GM18499 (cell line): Measurements from ENCODE around the gene SPATA6L.
"Not testable (repeated sequence)": the region's sequence is repeated elsewhere in the genome, so short reads cannot be mapped to it uniquely, and the experiment has no call there.

Source experiments
- ATAC-seq: cut with Tn5 transposase; IDR thresholded peaks from one replicate; pipeline ENCODE4 v1.9.1; 2021; ENCODE audit warnings: moderate number of reproducible peaks; ENCODE audit not compliant: insufficient read depth, unreplicated experiment

Gene SPATA6L

DNA sequence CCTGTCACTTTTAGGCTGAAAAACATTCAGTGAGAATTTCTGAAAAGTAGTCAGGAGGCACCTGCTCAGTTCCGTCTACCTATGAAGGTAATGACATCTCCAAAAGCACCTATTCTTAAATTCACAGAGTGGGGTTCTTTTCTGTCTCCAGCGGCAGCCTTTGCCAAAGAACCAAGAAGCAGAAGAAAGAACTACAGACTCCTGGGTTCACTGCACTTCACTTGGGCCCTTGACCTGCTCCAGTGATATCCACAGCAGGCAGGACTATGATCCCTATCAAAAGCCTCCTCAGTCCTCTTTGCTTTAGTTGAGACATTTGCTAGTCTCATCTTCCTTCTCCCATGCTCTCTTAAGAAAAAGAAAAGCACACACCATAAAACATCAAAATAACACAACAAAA, 23.9 kb downstream of the SPATA6L start:
- no peak for ATAC-seq

DNA sequence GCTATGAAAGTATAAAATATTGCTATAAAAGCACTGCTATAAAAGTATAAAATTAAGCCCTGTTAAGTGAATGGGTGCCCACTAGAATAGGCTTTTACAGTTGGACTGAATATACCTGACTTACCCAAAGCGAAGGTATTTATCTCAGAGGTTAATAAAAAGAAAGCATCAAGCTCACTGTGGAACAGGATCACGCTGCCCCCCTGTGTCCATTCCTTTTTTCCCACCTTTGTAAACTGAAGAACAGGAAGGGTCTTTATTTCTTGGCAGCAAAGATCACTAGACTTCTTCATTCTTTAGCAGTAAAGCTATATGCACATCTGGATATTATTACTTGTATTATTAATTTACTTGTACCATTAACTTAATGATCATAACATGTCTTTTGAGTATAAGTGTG, 26.3 kb downstream of the SPATA6L start:
- ATAC-seq: no peak

DNA sequence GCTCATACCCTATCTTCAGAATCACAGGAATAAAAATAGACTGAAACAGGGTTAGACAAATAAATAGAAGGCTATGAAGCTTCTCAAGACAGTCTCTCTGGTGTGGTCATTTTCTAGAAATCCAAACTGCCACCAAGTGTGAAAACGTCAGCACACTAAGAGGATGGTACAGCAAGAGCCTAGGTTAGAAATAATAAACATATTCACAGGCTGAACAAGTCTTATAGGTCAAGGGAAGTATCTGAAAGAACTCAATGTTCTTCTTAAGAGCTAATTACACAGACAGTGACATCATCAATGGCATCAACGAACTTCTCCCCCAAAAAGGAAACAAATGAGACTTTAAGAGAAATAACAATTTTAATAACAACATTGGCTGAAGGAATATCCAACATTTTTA, 26.9 kb downstream of the SPATA6L start:
- ATAC-seq: no peak

DNA sequence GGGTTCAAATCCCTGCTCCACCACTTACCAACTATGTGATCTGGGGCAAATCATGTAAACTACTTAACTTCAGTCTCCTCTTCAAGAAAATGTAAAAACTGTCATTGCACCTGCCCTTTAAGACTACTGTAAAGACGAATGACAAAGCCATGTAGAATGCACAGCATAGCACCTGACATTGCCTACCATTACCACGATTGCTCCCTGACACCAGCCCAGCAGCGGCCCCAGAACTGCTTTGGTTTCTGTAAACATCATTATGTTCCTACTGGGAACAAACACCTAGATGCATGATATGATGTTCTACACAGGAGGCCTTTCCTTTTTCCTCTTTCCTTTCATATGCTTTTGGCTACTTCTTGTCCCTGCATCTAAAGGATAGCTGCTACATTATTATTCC, 27.3 kb downstream of the SPATA6L start:
- ATAC-seq: no peak

DNA sequence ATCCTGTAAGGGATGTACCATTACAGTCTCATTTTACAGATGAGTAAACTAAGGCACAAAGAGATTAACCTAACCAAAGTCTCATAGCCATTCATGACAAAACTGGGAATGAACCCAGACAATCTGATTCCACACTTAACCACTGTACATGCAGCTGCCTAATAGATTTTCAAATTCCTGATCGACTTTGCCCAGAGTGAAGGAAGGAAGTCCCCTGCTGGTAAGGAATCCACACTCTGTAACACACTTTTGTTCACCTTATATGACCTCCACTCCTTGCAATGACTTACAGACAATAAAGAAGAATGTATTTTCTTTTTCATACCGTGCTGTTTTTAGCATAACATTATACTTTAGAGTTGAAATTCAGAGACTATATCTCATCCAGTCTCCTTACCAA, 35.4 kb downstream of the SPATA6L start:
- no peak for ATAC-seq

DNA sequence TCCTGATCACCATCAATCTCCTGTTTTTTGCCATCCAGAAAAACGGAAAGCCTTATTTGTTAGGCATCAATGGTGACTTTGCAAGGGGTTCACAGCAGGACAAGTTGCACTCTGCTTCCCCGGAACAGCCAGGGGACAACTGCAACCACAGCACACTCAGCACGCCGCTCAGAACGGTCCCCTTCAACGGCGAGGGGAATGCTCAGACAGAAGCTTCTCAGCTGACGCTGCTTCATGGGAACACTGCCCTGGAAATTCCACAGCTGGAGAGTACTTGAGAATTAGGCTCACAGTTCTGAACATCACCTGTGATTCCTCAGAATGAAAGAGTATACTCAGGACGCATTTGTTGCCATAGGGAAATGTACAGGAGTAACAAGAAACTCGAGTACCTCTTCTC, 44.3 kb downstream of the SPATA6L start:
- ATAC-seq: no peak

DNA sequence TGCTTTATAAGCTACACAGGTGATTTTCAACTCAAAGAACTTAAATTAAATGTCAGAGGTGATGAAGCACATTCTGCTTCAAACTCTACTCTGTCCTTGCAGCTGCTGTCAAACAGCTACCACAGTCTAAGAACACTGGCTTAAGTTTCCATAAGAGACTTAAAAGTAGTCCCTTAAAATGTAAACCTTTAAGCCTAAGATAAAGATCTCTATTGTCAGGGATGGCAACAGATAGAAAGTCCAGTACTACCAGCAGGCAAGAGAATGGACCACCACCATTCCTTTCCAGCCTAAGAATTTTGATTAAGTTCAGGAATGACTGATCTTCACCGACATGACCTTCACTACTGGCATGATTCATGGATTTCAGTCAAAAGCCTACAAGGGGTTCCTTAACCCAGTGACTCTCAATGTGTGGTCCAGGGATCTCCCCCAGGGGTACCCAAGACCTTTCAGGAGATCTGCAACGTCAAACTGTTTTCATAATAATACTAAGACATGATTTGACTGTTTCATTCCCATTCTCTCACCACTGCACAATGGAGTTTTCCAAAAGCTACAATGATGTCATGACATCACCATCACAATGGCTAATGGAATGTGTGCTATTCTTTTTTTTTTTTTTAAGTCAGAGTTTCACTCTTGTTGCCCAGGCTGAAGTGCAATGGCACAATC, 45.3 kb downstream of the SPATA6L start:
- ATAC-seq: no peak

DNA sequence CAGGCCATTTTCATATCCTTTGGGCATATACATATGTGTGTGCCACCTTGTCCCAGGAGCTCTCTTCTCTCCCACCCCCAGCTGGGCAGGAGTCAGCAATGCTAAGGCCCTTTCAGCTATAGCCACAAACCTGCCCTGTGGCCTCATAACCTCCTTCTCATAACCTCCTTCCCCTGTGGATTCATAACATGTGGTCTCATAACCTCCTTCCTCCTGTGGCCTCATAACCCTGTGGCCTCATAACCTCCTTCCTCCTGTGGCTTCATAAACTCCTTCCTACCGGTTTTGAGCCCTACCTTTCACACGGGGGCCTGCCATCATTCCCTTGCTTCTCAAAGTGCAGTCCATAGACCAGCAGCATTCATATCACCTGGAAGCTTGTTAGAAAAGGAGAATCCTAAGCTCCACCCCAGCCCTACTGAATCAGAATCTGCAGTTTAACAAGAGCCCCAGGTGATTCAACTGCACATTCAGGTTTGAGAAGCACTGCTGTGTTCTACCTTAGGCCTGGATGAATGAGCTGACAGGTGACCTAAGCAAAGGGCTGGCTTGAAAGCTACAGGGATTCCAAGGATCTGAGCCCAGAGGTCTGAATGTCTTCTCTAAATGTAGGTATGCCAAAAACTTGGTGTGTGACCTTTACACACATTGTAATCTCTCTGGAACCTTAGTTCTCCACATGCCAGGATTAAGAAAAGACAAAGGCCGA, 46.1 kb downstream of the SPATA6L start:
- ATAC-seq: no peak

DNA sequence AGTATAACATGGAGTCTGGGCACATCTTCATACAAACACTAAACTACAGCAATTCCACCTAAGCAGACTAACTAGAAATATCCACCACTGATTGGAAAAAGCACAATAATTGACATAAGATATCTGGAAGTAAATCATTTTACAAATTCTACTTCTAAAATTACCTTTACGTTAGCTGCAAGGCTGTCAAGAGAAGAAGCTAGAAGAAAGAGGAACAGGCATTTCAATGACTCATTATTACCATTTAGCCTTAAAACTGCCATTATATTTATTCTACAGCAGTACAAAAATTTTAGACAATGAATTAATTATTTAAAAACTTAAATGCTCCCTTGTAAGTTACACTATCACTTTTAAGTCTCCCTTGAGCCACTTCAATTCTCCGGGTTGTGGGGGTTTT, 47.6 kb downstream of the SPATA6L start:
- no peak for ATAC-seq

DNA sequence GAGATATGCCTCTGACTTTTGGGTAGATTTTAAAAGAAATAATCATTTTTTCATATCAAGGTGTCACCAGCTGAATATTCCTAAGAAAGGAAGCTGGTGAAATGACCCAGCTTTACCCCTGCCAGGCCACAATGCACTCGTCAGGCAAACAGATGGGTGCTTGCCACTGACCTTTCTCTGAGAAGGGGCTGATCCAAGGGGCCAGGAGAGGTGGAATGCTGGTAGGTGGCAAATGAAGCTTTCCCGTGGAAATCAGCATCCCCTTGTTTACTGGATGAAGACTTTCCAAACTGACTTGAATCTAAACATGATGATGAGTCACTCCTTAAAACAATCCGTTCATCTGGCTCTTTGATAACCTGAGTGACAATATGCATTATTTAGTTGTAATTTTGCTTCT, 48.5 kb downstream of the SPATA6L start:
- no peak for ATAC-seq

DNA sequence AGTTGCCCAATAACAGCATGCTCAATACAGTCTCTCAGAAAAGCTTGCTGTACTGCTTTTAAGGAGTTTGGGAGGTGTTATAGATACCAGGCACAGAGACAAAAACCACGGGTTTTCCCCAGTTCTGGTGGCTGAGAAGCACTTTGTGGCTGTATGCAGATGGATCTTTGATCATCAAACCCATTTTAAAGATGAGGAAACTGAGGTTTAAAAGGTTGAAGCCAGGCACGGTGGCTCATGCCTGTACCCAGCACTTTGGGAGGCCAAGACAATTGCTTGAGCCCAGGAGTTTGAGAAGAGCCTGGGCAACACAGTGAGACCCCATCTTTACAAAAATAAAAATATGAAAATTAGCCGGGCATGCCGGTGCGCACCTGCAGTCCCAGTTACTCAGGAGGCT, 50.5 kb downstream of the SPATA6L start:
- no peak for ATAC-seq

DNA sequence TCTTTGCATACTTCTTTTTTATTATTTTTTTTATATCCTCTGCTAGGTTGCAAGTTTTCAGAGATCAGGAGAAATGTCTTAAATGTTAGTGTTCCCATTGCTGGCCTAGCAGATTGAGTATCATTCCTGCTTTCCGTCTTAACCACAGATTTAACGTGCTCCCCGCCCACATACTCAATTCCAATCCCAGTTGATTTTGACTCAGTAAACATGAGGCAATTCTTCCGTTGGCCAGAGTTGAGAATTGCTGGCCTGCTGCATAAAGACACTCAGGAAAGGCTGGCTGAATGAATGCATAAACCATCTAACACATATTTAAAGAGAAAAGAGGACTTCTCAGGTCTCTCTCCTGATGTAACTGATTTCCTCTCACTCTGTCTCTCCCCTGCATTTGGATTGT, 51.0 kb downstream of the SPATA6L start:
- ATAC-seq: no peak

DNA sequence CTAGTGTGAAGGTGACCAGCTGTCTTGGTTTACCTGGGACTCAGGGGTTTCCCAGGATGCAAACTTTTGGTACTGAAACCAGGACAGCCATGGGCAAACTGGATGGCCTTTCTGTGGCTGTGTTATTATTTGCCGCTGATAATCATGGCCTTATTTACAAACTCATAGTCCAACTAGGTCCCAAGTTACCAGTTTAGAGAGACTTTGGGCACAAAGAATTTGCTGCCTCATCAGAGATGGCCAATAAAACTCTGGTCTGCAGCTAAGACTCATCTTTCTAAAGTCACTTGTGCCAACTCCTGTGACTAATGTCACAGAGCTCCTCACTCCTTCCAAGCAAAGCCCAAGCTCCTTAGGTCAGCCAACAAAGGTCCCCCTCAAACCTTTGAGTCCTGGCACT, 51.7 kb downstream of the SPATA6L start:
- no peak for ATAC-seq

DNA sequence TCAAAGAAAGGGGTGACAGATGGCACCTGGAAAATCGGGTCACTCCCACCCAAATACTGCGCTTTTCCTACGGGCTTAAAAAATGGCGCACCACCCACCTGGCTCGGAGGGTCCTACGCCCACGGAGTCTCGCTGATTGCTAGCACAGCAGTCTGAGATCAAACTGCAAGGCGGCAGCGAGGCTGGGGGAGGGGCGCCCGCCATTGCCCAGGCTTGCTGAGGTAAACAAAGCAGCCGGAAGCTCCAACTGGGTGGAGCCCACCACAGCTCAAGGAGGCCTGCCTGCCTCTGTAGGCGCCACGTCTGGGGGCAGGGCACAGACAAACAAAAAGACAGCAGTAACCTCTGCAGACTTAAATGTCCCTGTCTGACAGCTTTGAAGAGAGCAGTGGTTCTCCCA, 60.2 kb downstream of the SPATA6L start:
- not testable (repeated sequence) for ATAC-seq

DNA sequence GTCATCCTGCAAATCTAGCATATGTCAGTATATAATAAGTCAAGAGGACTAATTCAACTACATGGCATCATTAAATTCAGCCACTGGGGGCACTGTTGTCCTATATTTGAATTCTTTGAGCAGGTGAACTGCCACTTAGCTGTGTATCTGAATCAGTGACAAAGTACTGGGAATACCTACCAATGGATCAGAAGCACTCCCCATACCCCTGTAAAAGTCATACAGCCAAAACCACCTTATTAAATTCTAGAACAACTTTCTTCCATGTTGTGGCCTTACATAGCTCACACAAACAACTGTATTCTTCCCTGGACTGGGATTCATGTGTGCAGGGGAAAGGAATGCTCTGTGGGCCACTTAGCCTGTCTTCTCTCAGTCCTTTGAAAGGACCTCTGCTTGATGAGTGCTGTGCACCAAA, 61.6 kb downstream of the SPATA6L start:
- ATAC-seq: no peak

DNA sequence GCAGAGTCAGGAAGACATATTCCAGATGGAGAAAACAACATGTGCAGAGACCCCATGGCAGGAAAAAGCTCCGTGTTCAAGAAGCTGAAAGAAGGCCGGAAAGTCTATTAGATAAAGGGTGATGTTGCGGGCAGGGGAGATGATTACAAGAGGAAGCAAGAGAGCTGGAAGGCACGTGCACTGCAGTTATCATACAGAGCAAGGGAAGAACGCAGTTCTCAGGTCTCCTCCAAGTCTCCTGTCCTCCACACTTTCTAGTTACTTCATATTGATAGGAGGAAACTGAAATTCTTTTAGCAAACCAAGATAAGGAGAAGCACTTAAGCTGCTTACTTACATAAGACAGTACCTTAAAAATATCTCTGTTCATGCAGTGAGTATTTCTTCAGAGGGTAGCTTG, 62.5 kb downstream of the SPATA6L start:
- ATAC-seq: no peak

DNA sequence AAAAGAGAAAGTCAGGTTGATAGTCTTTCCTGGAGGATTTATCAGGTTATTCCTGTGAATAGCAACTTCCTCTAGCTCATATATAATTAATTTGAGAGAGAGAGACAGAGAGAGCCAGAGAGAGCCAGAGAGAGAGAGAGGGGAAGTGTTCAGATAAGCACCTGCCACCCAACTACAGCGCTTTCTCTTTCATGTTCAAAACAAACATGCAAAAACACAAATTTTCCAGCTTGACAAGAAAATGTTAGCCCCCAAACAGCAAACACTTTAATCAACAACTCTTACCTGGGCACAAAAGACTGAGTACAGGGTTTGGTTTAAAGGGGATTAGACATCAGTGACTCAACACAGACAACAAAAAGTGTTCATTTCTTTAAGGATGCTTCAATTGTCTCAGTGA, 65.9 kb downstream of the SPATA6L start:
- ATAC-seq: no peak

DNA sequence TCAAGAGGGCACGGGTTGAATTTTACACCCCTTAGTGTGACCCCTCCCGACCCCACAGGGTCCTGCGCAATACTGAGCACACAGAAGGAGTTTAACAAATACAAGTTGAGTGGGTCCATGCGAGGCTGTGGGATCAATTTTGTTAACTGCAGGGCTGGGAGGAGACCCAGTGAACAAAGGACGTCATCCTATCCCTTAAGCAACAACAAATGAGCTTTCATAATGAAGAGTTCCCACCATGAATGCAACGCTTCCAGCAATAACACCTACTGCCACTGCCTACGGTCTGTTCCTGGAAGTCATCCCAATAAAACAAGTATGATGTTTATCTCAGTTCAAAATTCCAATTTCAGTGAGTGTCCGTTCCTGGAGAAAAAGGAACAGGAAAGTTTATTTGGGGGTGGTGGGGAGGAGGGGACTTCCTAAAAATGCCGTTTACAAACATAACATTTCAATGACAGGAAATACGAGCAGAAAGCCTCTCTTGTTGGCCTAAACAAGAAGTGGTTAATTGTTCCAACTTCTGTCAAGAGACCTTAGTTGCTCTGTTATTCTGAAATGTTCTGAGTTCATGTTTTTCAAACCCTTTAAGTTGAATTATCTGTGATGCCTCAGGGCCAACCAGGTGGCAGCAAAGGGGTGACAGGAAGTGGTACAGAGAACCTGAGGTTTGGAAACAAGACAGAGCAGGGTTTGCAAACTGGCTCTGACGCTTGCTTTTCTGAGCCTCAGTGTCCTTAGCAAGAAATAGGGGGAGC, 69.9 kb downstream of the SPATA6L start:
- no peak for ATAC-seq

DNA sequence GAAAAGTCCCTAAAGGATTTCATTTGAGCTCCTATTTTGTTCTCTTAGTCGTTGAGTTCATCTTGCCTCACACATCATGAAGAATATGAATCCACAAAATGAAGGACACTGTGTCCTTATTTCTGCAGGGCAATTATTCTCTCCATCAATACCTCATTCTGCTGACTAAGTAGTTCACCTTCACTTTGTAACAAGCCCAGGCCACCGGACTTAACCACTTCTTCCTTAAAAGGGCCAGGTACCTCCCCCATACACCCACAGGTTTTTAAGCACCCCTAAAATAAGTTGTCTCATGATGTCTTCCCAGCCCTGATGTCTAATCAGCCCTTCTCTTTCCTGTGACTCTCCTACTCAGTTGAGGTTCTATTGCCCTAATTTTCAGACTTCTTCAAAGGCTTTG, 71.3 kb downstream of the SPATA6L start:
- ATAC-seq: no peak

DNA sequence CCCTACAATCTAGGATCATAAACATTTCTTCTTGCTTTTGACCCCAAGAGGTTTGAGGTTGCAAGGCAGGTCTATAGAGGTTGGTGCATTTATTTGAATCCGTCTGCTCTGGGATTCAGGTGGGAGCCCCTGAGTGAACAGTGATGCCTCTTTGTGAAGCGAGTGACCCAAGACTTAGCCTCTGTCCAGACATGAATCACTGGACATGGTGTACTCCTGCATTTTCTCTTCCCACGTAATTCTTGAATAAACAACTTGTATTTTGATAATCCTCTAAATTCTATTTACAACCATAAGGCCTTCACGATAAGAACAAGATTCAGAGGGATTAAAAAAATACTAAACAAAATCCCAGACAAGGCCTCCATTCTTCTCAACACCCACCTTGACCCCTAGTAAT, 71.7 kb downstream of the SPATA6L start:
- ATAC-seq: no peak

DNA sequence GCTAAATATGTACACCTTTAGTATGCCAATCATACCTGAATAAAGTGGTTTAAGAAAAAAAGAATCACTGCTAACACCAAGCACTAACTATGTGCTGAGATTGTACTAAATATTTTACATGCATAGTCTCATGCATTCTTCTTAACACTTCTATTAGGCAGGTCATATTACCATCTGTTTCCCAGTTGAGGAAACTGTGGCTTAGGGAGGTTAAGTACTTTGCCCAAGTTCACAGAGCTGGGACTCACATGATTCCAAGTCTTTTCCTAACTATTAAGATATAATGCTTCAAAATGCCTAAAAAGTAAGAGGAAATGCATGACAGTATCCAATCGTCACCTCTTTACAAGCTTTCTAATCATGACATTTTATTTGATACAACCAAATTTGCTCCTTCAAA, 73.4 kb downstream of the SPATA6L start:
- no peak for ATAC-seq

DNA sequence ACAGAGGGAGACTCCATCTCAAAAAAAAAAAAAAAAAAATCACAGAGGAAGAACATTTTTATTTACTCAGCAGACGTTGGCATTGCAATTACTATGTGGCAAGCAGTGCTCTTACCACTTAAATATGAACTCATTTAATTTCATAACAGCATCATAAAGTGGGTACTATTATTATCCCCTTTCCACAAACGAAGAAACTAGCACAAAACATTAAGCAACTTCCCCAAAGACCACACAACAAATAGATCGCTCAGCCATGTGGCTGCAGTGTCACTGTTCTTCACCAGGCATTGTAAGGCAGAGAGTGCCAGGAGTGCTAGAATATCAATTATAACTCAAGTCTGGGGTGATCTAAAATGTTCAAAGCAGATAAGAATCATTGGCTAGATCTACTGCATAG, 74.0 kb downstream of the SPATA6L start:
- no peak for ATAC-seq
